ENCODE data around the gene ATP8A1.

Gene ATP8A1

DNA sequence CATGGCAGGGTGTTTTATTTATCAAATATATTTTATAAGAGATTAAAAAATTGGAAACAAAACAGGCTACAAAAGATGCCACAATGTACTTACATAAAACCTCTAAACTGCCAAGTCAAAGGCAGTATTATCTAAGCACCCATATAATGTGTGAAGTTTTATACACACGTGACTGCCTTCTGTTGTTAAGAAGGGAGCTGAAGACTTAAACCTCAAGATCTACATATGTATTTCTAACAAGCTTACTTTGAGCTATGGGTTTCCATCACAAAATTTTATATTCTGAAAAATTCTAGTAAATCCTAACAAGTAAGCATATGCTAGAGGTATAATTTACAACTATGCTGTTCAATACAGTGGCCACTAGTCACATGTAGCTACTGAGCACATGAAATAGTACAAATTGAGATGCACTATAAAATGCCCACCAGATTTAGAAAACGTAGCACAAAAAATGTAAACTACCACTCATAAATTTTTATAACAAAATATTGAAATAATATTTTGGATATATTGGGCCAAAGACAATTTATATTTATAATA lies 9.8 kb downstream of the ATP8A1 start:
- DNase-seq, result no peak

DNA sequence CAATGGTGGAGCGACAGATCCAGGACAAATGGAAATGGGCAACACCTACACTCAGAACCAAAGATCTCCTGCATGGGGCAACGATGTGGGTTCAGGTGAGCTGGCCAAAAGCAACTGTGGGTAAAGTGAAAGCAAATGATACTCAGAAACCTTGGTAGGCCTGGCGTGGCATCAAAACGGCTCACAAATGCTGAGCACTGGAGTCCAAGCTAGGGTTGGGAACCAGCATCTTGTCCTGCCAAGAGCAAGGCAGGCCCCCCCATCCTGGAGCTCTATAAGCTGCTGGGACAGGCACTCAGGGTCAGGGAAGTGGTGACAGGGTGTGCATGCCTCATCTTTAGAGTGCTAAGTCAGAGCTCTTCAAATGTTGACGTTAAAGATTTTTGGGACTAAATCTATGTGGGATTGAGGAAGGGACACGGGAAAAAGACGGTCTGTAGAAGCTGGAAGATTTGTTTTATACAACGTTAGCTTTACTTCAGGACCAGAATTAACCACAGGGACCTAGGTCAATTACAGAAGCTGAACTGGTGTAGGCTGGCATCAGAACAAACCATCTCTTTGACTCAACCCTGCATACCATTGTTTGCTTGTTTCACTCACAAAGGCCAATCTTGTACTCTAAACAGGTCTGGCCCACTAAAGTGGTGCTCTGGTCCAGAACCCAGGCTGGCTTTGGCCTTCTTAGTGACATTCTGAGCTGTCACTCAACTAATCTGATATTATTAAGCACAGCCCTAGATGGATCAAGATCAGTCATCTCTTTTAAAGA lies 10.7 kb downstream of the ATP8A1 start:
- DNase-seq, result no peak

DNA sequence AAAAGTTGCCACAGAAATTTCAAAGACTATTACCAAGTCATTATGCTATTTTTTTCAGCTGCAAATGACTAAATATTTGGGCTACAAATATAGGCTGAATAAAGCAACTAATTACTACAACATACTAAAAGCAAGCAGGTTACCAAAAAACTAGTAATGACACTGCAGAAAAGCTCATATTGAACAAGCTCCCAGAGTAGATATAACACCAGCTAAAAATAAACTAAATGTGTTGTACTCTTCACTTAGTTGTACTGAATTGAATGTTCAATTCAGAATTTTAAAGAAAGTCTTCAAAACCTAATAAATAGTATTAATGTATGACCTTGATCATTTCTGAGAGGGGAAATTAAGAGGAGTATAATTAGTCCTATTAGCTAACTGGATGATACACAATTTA lies 12.0 kb downstream of the ATP8A1 start:
- no peak for DNase-seq

DNA sequence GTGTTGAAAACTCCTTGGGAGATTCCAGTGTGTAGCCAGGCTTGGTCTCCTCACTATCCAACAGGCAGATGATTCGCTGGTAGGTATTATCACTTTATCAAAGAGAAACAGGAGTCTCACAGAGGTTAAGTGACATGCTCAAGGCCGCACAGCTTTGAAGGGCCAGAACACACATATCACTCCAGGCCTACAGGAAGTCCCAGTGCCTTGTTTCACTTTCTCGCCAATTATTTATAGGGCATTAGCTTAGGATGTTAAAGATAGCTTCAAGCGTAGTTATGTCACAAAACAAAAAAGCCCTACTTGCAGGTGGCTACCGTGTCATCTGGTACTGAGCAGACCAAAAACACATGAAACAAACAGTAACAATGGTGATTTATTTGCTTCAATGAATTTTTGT lies 13.2 kb downstream of the ATP8A1 start:
- no peak for DNase-seq

DNA sequence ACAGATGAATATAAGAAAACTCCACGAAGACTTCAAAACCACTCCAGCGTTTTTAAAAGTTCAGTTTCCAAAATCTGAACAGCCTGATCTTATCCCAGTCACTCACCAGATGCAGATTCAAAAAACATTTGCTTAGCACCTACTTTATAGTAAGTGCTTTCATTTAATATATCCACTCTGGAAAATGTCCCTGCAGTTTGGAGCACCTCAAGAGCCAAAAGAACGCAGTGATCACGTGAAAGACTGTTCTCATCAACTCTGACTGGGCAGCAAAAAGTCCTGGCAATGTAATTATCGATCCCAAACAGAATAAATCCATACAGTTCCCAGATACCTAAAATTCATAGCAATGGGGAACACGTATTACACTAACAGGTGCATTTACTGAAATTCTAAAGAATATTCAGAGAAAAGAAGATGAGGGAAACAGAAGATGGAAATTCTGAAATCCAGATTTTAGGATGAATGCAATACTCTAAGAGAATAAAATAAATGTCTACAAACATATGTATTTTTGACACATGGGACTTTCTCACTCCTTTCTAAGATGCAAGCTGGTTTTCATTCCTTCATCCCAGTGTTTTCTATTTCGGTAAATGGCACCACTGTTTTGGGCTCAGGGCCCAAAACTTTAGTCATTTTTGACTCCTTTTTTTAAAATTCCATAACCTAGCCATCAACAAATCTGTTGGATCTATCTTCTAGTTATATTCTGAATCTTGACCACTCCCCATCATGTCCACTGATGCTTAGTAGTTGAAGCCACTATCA lies 13.9 kb downstream of the ATP8A1 start:
- no peak for DNase-seq

DNA sequence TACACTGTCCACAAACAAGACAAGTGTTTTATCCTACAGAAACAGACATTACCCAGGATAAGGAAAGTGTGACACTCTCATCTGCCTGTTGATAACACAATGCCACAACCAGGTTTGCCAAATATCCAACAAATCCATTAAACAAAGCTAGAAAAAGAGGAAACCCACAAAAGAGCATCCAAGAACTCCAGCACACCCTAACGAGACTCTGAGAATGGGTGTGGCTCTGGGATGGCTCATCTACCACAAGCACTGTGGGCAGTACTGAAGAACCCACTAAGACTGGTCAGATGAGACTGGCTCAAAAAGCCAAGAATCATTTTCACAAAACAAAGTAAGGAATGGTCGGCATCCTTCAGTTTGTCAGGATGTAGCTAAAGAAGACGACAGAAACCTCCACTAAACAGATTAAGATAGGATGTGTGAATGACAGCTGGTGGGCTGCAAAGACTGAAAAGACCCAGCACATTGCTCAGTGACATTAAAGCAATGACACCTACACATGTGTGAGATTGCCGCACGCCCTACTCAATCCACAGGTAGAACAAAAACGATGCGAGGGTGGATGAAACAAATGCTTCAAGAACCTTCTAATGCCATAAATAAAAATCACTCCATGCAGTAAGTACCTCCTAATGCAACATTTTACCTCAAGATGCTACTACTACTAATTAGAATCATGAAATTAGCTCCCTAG lies 14.7 kb downstream of the ATP8A1 start:
- DNase-seq, result no peak

DNA sequence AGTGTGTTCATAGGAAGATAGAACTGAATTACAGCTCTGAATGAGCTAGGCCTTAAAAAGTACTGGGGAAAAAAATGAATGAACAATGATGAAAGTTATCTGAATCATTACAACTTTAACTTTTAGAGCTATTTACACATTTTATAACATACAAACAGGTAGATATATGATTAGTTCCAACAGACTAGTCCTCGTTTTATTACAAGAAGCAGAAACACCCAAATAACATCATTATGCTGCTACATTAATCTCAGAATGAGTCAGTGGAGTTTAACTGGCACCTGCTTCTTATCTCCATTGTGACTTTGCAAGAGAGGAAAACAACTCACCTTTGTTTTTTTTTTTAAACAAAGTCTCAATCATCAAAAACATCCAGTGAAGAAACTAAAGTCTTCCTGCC lies 15.2 kb downstream of the ATP8A1 start:
- no peak for DNase-seq

DNA sequence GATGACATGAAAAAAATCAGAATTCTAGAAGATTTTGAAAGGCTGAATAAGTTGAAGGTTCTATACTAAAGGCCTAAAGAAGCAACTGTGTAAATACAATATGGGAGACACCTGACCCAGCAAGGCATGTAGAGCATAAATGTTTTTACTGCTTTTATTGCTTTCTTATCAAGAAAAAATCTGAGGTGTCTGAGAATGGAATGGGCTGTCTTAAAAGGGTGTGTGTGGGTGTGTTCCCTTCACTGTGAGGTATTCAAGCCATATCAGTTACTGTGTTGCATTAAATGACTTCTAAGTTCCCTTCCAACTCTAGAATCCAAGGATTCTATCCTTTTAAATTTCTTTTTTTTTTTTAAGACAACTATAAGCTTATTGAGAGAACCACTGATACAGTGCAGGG lies 15.7 kb downstream of the ATP8A1 start:
- DNase-seq, result no peak

- DNase-seq, result no peak
Measured at GRCh38 chr4:42640613-42641012, 16.3 kb downstream of the ATP8A1 start.

GRCh38 chr4:42638993-42639392 lies 17.9 kb downstream of the ATP8A1 start:
- no peak for DNase-seq

- DNase-seq, result no peak
Measured at GRCh38 chr4:42638321-42638720, 18.6 kb downstream of the ATP8A1 start.

DNA sequence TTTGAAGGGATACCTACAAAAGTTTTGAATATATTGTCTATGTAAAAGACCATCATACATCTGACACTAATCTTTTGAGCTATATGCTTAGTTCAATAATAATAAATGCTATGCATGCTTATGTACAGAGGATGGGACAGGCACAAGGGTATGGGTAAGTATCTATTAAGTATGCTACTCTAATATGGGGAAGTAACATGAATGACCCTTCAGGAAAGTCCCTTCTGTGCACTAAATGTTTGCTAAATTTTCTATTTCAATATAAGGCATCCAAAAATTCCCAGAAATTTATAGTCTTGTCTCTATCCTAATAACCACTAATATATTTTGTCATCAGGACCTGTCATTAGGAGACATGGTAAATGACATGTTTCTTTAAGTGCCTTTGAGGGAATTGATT lies 19.0 kb downstream of the ATP8A1 start:
- no peak for DNase-seq

DNA sequence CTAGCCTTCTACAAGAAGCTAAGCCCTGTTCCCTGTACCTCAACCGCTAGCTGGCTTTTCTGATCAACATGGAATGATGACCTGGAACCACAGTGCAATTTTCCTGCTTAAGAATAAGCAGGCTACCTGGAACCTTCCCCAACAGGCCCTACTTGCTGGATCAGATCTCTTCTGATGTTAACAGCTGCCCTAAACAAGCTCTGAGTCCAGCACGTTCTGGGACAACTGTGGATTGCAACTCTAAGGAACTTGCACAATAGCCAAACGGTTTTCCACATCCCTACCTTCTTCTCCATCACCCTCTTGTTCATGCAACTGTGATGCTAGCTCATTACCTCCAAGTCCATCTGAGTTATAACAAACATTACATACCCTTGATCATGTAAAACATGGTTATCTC lies 19.8 kb downstream of the ATP8A1 start:
- DNase-seq, result no peak

GRCh38 chr4:42636645-42636949 lies 20.3 kb downstream of the ATP8A1 start:
- no peak for DNase-seq

GRCh38 chr4:42633605-42634388 lies 23.1 kb downstream of the ATP8A1 start:
- DNase-seq, result no peak

- no peak for DNase-seq
Measured at GRCh38 chr4:42632653-42633382, 24.1 kb downstream of the ATP8A1 start.

DNA sequence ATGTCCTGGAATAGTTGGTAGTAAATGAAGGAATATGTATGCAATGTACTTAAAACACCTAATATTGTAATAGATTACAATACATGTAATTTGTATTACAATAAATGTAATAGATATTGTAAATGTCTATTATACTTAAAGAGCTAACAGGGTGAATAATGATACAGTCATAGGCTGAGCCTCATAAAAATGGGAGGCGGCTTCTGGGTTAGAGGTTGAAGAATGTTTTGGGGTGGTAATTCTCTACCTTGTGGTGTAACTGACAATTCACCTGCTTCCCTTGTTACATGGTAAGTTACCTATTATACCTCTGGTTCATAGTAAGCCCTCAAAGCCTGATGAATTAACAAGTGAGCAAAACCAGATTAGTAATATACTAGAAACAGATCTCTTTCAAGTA lies 26.0 kb downstream of the ATP8A1 start:
- DNase-seq, result no peak

DNA sequence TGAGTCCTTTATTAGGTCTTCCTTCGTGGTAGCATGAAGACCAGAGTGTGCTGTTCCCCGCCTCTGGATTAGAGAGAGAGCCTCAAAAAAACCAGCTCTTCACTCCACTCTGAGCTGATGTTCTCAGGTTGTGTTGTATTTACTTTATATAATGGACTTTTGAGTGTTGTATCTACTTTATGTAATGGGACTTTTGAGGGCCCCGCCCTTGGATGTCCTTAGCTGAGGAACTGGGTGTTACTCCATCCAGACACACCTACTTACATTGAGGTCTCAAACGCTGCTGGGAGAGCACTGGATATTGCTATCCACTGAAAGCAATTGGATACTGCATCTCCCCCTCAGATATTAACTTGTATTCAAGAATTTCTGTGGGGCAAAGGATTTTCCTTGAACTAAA lies 28.2 kb downstream of the ATP8A1 start:
- no peak for DNase-seq

DNA sequence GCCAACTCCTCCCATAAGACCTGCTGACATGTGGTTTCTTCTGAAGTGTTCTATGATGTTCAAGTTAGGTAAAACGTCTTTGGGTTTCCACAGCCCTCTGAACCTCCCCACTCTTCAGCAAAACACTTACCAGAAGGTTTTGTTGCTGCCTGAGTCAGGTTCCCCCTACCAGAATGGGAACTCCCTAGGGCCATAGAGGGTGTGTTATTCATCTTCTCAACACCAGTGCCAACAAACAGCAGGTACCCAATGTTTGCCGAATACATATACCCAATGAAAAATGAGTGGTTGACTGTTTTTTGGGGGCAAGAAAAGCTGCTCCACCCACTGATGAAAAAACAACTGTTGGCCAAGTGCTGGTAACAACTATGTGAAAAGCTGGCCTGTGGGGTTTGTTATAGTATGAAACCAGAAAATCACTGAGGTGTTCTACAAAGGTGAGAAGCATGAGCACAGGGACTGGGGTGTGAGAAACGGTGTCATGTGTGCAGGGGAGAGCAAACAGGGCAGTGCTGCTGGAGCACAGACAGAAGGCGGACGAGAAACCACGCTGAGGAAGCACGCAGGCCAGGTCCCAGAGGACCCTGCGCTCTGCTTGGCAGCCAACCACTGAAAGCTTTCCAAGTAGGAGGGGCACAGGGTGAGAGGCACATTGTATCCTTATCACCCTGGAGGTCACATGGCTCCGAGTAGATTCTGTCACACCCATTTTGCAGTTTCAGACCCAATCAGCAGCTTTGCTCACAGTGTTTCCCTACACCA lies 28.8 kb downstream of the ATP8A1 start:
- no peak for DNase-seq

DNA sequence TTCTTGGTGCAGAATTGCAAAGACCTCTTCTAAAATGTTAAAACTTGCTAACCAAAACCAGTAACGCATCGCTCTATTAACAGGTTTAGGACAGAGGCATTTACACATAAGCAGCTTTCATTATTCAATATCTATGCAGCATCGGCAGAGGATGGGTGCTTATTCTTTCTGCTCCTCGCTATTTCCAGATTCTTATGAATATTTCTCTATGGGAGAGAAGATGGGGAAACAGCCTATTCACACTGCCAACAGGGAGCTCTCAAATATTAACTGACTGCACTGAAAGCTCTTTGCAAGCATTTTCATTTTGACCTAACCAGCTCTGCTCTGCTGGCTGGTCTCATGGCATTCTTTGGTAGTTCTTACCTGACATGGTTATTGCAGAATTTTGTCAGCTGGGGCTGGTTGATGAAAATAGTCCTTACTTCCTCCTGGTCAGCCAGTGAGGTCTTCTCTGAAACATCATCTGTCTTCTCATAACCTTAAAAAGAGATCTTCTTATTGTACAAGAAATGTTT lies 30.2 kb downstream of the ATP8A1 start:
- no peak for DNase-seq

DNA sequence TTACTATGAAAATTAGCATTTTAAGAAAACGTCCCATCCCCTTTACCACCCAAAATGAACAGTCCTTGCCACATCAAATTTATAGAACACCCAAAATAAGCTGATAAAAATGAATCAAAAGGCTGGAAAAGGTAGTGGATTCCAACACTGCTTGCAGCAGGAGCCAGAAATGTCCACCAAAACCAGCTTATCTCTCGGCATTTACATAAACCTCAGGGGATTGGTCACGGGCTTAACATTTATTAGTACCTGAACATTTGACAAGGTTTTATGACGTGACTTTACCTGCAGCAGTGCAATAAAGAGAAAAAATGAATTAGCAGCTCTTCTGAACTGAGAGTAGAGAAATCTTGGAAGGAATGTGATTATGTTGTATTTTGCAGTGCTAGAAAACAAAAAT lies 31.6 kb downstream of the ATP8A1 start:
- no peak for DNase-seq
